GM18511 (cell line): ENCODE results near the gene KIAA2012.

ENCODE experiments used
- ATAC-seq: cut with Tn5 transposase; IDR thresholded peaks from one replicate; pipeline ENCODE4 v1.9.1; 2021; ENCODE audit warnings: mild to moderate bottlenecking, moderate library complexity; ENCODE audit not compliant: unreplicated experiment

The KIAA2012 gene

GRCh38 chr2:202079310-202079709 is 6.3 kb downstream of the KIAA2012 start:
- no peak for ATAC-seq

DNA sequence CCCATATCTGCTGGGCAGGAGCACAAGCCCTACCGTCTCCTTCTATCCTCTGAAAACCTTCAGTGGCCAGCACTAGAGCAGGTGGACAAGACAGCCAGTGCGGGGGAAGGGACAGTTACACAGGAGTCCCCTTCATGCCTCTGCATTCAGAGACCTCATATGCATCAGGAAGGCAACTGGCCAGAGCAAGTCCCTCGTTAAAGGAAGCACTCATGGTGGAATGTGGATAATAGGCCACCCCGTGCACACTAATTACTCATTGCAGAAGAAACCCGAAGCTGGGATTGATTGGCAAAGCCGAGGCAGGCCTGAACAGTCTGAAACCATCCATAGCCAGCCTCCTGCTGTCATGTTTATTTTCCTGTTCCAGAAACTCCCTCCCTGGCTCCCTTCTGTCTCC is 11.2 kb downstream of the KIAA2012 start:
- ATAC-seq = no peak

- no peak for ATAC-seq
Observed at GRCh38 chr2:202088777-202089176, 15.7 kb downstream of the KIAA2012 start.

DNA sequence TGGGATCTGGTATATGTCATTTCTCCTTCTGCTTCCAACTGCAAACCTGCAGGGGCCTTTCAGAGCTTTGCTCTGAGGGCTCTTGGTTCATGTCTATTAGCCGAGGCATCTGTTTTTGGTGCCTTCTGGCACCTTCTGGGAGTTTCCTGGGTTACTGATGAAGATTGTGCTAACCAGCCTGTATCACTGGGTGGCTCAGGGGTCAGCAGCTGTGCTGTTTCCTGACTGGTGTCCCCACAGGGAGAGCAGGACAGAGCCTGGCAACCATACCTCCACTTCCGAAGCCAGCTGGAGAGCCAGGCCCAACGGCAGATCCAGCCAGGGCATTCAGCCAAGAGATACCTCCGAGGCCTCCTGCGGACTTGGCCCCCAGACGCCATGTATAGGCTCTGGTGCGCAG is 17.5 kb downstream of the KIAA2012 start:
- ATAC-seq = no peak

DNA sequence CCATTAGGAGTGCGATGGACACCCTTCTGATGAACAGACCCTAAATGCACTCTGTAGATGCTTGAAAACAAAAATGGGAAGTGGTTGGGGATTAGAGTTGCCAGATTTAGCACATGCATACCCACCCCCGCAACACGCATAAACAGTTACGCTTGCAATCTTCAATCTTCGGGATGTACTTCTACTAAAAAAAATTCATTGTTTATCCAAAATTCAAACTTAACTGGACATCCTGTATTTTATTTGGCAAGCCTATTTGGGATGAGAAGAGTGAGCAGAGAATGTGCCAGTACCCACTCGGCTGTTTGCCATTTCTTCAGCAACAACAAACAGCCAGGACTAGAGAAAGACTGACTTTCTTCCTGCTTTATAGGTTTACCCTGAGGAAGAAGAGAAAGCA is 18.4 kb downstream of the KIAA2012 start:
- ATAC-seq = no peak

DNA sequence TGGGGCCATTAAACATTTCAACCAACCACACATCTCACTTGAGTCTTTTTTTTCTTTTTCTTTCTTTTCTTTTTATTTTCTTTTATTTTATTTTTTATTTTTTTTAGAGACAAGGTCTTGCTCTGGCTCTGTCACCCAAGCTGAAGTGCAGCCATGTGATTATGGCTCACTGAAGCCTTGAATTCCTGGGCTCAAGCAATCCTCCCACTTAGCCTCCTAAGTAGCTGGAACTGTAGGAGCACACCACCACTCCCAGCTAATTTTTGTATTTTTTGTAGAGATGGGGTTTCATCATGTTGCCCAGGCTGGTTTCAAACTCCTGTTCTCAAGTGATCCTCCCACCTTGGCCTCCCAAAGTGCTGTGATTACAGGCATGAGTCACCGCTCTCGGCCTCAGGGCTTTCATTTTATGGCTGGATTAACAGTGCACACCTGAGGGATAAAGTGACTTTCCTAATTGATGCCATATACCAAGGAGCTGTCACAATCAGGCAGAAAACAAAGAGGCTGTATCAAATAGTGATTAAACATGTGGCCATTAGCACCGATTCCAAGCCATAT is 21.5 kb downstream of the KIAA2012 start:
- ATAC-seq = no peak

DNA sequence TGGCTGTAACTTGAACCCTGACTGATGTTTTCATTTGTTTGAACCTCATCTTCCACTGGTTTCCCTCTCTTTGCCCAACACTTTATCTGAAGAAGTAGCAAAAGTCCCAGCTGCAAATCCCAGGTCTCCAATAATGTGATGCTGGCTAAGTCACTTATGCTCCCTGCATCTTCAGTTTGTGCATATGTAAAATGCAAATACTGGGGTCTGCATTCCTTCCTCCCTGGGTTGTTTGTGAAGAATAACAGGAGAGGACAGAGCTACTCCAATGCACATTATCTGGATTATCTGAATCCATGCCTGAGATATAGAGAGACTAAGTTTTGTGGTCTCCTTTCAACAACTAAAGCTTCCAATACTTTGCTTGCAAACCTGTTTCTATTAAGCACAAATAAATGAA is 22.2 kb downstream of the KIAA2012 start:
- ATAC-seq = no peak

GRCh38 chr2:202096736-202097135 is 23.7 kb downstream of the KIAA2012 start:
- no peak for ATAC-seq

DNA sequence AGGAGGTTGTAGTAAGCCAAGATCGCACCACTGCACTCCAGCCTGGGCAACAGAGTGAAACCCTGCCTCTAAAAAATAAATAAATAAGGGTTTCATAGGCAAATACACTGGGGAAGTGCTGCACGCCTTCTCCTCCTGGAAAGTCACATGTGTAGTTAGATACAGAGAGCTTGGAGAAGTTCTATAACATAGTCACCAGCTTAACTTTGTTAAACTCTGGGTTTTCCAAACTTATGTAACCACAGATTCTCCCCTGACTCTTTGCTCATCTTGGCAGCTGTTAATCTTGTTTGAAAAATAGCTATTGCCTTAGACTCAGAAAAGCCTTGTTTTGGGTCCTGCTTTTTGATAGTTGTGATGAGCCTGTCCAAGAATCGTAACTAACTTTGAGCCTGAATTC is 25.2 kb downstream of the KIAA2012 start:
- ATAC-seq = no peak

GRCh38 chr2:202099515-202099914 is 26.5 kb downstream of the KIAA2012 start:
- no peak for ATAC-seq

GRCh38 chr2:202100176-202100575 is 27.1 kb downstream of the KIAA2012 start:
- no peak for ATAC-seq

- ATAC-seq = no peak
Observed at GRCh38 chr2:202101026-202101579, 28.0 kb downstream of the KIAA2012 start.

DNA sequence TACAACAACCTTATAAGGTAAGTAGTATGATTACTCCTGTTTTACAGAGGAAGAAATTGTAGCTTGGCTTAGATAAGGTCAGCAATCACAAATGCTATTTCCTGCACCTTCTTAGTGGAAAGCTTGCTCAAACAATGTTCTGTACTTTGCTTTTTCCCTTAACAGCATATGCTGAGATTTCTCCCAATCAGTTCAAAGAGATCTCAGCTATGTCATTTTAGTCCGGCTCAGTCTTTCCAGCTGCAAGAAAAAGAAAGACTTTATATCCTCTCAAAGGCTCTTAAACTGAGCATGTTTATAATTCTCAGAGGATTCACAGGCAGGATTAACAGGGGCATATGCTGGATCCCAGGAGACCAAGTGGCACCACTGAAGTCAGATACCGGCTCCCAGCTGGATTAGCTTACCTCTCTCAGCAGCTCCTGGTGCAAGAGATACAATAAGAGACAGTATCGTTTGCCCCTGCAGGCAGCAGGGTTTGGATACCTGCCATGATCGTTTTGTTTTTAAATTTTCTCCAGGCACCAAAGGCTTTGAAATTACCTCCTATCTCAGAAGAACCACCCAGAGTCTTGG is 29.5 kb downstream of the KIAA2012 start:
- no peak for ATAC-seq

- no peak for ATAC-seq
Observed at GRCh38 chr2:202104286-202104870, 31.3 kb downstream of the KIAA2012 start.

- no peak for ATAC-seq
Observed at GRCh38 chr2:202105025-202105424, 32.0 kb downstream of the KIAA2012 start.

- ATAC-seq = no peak
Observed at GRCh38 chr2:202108345-202108744, 35.3 kb downstream of the KIAA2012 start.

DNA sequence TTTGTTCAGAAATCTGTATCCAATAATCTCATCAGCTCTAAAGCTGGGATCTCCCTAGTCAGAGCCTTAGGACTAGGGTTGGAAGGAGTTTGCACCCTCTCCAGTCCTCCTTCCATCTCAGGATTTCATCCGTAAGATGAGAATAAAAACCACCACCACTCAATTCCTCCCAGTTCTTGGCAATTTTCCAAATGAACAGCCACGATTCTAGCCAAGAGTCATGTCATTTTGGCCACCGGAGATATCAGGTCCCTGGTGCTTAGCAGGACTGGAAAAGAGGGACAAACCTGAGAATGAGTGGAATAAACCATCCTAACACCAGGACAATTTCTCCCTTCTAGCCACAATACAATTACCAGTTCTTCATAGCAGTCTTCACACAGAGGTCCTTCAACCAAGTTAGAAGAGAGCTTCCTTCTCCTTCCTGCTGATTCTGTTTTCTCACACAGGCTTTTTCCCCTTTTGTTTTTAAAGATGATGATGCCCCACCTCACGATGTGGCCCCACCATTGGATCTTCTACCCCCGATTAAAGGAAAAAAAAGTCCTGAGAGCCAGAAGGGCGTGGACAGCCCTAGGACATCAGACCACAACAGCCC is 36.2 kb downstream of the KIAA2012 start:
- ATAC-seq = no peak

- ATAC-seq = no peak
Observed at GRCh38 chr2:202109737-202110184, 36.7 kb downstream of the KIAA2012 start.

DNA sequence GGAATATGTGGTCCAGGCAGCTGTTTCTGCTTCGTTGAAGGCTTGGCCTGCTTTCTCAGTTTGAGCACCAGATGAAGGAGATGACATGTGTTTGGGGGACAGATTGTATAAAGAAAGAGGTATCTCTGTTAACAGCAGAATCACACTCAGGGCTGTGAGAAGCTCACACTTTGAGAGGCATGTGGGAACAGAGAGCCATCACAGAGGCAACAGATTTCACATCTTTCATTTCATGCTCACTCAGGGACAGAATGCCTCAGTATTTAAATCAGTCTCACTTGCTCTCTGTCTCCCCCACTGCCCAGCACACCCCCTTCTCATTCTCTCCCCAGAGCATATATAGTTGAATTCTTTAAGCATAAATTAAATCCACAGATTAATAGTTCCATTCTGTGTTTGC is 37.4 kb downstream of the KIAA2012 start:
- no peak for ATAC-seq

GRCh38 chr2:202112041-202112440 is 39.0 kb downstream of the KIAA2012 start:
- no peak for ATAC-seq

GRCh38 chr2:202113571-202114142 is 40.6 kb downstream of the KIAA2012 start:
- no peak for ATAC-seq

GRCh38 chr2:202114291-202114690 is 41.2 kb downstream of the KIAA2012 start:
- ATAC-seq = no peak
